Kidney (tissue), 14 donors: ENCODE measurements around the gene ITGAL. TPM values are rescaled to one million over a fixed set of nuclear protein-coding genes. Genes with fewer than 3 reads are reported as not detected.
A peak's percentile ranks its signal among the peaks of the same experiment; 100 is the strongest.

Source experiments
- DNase-seq, 5 donors: peaks; one replicate each; pipeline ENCODE4 v3.0.0-alpha.2; 2013 to 2020
- FAIRE-seq: peaks from 2 replicates; lab custom pipeline; 2012; peaks lifted over from hg19 to GRCh38; lab: Jason Lieb, UNC
- H3K27ac ChIP-seq, 2 donors: one replicate each; pipeline ENCODE4 v1.7.0; 2013; ENCODE audit warnings: low read depth in 2 of 2, low read length in 2 of 2, inconsistent platforms in 1 of 2
- H3K27me3 ChIP-seq: one replicate; pipeline ENCODE4 v1.7.1; 2013; ENCODE audit warnings: low read length, inconsistent platforms; ENCODE audit not compliant: control insufficient read depth, insufficient read depth
- H3K36me3 ChIP-seq, 3 donors: one replicate each; pipeline versions ENCODE4 v1.7.0 to v1.7.1; 2013; ENCODE audit warnings: low read length in 3 of 3, control low read depth in 1 of 3, inconsistent platforms in 1 of 3; ENCODE audit not compliant: insufficient read depth in 3 of 3, control insufficient read depth in 2 of 3
- H3K4me1 ChIP-seq, 3 donors: one replicate each; pipeline versions ENCODE4 v1.7.0 to v1.7.1; 2013; ENCODE audit warnings: low read length in 3 of 3, inconsistent platforms in 1 of 3, low read depth in 1 of 3; ENCODE audit not compliant: control insufficient read depth in 2 of 3, insufficient read depth in 2 of 3
- H3K4me3 ChIP-seq, 3 donors: one replicate each; pipeline versions ENCODE4 v1.7.0 to v1.8.1; 2013; ENCODE audit warnings: low read length in 3 of 3, control low read depth in 1 of 3, inconsistent platforms in 1 of 3
- H3K9ac ChIP-seq, 3 donors: one replicate each; pipeline versions ENCODE4 v1.7.0 to v1.7.1; 2013; ENCODE audit warnings: low read length in 3 of 3, control low read depth in 1 of 3, inconsistent platforms in 1 of 3
- H3K9me3 ChIP-seq, 3 donors: one replicate each; pipeline versions ENCODE4 v1.7.0 to v1.7.1; 2013; ENCODE audit warnings: low read length in 3 of 3, control low read depth in 1 of 3, inconsistent platforms in 1 of 3; ENCODE audit not compliant: control insufficient read depth in 2 of 3, insufficient read depth in 1 of 3
- intact Hi-C: fragments of 100-400 bp; cut with DNase I; formaldehyde crosslinking; loops from one replicate; pipeline ENCODE4 v1.11.1; 2022
- polyA plus RNA-seq: library from polyadenylated mRNA; stranded (reverse); fragments of 350-450 nt; fragmentation: Illumina TruSeq; extraction: RNeasy Lipid Tissue Mini Kit (QIAGEN cat#74804); gene quantifications from one replicate; pipeline ENCODE4 v1.2.3, GENCODE V29; 2014; ENCODE audit warnings: low read depth, low replicate concordance; ENCODE audit not compliant: insufficient read depth
- total RNA-seq: library from RNA; stranded (reverse); fragmentation: NEBNext Ultra II Directional; extraction: Animal tissue kit (Norgen Biotek cat#: 25700); gene quantifications from one replicate; pipeline ENCODE4 v1.2.1, GENCODE V29; 2021
- TF ChIP-seq, protein P1 (sequence below): IDR thresholded peaks from 3 replicates; pipeline ENCODE4 v1.5.1; 2012; ENCODE audit warnings: mild to moderate bottlenecking, moderate library complexity, borderline replicate concordance; ENCODE audit not compliant: insufficient read depth; ENCODE audit errors: extremely low read depth
- donor health status: control.
- donor health status: control.
- donor health status: control.
- donor health status: control.
- donor health status: control.
- donor health status: DM: yes; HTN: yes; CAD: no.
- donor health status: Normal renal cell carcinoma (clear cell type).

The ITGAL gene
- total and polyA plus RNA-seq, 2 donors from 2014 or later = 0.56 to 19.6 TPM

DNA sequence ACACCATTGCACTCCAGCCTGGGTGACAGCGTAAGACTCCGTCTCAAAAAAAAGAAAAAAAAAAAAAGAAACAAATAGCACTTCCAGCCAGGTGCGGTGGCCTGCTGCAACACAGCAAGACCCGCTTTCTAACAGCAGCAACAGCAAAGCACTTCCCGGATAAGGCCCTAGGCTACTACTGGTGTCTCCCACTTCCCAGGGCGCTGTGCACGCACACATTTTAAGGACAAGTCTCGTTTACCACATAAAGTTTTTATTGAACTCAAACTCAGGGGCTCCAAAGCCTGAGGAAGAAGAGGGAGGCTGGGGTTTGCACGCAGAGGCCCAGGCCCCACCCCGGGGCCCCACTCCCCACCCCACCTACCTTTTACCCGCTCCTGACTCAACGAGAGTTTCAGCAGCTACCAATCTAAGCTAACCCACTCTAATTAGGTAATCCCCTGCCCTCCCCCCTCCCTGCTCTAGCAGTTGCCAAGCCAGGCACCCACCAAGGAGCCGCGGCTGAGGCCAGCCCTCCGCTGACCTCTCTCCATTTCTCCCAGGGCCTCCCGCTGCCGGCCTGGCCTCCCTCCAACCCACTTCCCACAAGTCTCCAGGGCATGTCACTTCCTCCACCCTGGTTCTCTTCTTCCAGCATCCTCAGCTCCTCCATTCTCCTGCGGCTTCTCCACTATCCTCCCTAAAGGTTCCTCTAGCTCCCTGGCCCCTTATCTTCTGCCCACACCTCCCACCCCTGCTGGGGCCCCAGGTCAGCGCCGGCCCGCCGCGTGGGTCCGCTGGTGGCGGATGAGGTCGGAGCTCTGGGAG, 51.4 kb downstream of the ITGAL start:
- Histone ChIP-seq H3K9ac (no peak overlapping the region), H3K36me3 (no peaks in the 10 kb centered on the region), H3K9me3 (no peaks in the 10 kb centered on the region), H3K27ac (no peak overlapping the region), H3K4me1 (peaks cover 4 to 22% (median 18%) of the 10 kb centered on the region in 3 donors), H3K4me3 (no peak overlapping the region), H3K27me3 (no peaks in the 10 kb centered on the region)
- FAIRE-seq = no peak
- intact Hi-C loops = no loop called here
- DNase-seq = peak in 1 of 5 donors; percentile 73
- TF ChIP-seq, protein P1, sequence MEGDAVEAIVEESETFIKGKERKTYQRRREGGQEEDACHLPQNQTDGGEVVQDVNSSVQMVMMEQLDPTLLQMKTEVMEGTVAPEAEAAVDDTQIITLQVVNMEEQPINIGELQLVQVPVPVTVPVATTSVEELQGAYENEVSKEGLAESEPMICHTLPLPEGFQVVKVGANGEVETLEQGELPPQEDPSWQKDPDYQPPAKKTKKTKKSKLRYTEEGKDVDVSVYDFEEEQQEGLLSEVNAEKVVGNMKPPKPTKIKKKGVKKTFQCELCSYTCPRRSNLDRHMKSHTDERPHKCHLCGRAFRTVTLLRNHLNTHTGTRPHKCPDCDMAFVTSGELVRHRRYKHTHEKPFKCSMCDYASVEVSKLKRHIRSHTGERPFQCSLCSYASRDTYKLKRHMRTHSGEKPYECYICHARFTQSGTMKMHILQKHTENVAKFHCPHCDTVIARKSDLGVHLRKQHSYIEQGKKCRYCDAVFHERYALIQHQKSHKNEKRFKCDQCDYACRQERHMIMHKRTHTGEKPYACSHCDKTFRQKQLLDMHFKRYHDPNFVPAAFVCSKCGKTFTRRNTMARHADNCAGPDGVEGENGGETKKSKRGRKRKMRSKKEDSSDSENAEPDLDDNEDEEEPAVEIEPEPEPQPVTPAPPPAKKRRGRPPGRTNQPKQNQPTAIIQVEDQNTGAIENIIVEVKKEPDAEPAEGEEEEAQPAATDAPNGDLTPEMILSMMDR = no peak

DNA sequence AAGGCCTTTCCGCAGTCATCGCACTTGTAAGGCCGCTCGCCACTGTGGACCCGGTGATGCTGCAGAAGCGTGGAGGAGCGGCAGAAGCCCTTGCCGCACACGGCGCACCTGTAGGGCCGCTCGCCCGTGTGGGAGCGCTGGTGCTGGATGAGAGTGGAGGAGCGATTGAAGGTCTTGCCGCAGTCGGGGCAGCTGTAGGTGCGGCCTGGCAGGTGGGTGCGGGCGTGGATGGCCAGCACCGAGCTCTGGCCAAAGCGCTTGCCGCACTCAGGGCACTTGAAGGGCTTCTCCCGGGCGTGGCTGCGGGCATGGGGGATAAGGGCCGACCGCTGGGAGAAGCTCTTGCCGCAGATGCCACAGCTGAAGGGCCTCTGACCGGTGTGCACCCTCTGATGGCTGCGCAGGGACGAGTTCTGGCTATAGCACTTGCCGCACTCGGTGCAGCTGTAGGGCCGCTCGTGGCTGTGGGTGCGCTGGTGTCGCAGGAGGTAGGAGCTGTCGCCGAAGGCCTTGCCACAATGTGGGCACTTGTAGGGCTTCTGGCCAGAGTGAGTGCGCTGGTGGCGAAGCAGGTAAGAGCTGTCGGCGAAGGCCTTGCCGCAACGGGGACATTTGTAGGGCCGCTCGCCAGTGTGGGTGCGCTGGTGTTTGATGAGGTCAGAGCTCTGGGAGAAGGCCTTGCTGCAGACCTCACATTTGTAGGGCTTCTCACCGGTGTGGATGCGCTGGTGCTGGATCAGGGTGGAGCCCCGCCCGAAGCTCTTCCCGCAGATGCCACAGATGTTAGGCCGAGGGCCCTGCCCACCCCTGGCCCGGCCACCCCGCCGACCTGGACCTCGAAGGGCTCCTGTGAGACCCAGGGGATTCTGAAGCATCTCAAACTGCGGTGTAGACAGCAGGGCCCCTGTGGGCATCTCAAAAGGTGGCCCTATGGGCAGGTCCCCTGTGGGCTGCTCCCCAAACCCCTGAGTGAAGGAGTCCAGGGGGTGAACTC, 52.3 kb downstream of the ITGAL start:
- H3K27ac ChIP-seq = no peak overlapping the region

DNA sequence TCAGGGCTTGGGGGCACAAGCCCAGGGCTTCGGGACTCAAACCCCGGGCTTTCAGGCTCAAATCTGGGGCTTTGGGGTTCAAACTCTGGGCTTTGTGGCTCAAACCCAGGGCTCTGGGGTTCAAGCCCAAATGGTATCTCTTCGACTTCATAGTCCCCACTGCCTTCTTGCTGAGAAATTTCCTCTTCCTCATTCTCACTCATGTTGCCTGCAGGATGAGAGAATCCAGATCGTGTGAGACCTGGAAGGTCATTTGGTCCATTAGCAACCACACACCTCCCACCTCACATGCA, 53.2 kb downstream of the ITGAL start:
- DNase-seq = no peak
- TF ChIP-seq, protein P1 = no peak
- H3K27me3 ChIP-seq = no peaks in the 10 kb centered on the region
- H3K27ac ChIP-seq = peak overlapping the region; percentile 82 to 93
- FAIRE-seq = no peak
- peaks cover 4 to 22% (median 18%) of the 10 kb centered on the region in 3 donors for H3K4me1 ChIP-seq
- H3K9me3 ChIP-seq = no peaks in the 10 kb centered on the region
- peak overlapping the region; percentile 54 to 62 (median 60) for H3K4me3 ChIP-seq
- intact Hi-C loops = no loop called here
- H3K36me3 ChIP-seq = peaks cover 0 to 2% (median 0%) of the 10 kb centered on the region in 3 donors
- peak overlapping the region in 2 of 3 donors; percentile 48 to 78 for H3K9ac ChIP-seq

More for the DNA sequence above, 52.3 kb downstream of the ITGAL start:
- intact Hi-C loops = no loop called here
- no peak overlapping the region for H3K4me3 ChIP-seq
- no peaks in the 10 kb centered on the region for H3K27me3 ChIP-seq
- FAIRE-seq = no peak
- peak in 2 of 5 donors; percentile 62 to 80 for DNase-seq
- TF ChIP-seq, protein P1 = no peak
- no peaks in the 10 kb centered on the region for H3K36me3 ChIP-seq
- no peaks in the 10 kb centered on the region for H3K9me3 ChIP-seq
- peaks cover 4 to 22% (median 18%) of the 10 kb centered on the region in 3 donors for H3K4me1 ChIP-seq
- H3K9ac ChIP-seq = no peak overlapping the region
